Stimulated activated CD4-positive, alpha-beta T cell treated with anti-CD3 and anti-CD28 coated beads, TNF-alpha, amount 100 ng/mL, for 24 hours (primary cell): ENCODE results near the gene EXD3.
"Not testable (repeated sequence)": the region's sequence is repeated elsewhere in the genome, so short reads cannot be mapped to it uniquely, and the experiment has no call there.

Source experiments
- DNase-seq, 3 experiments: peaks; one replicate each; pipeline ENCODE4 v3.0.0-alpha.2; 2020; ENCODE audit warnings: low read depth in 3 of 3

Gene EXD3

DNA sequence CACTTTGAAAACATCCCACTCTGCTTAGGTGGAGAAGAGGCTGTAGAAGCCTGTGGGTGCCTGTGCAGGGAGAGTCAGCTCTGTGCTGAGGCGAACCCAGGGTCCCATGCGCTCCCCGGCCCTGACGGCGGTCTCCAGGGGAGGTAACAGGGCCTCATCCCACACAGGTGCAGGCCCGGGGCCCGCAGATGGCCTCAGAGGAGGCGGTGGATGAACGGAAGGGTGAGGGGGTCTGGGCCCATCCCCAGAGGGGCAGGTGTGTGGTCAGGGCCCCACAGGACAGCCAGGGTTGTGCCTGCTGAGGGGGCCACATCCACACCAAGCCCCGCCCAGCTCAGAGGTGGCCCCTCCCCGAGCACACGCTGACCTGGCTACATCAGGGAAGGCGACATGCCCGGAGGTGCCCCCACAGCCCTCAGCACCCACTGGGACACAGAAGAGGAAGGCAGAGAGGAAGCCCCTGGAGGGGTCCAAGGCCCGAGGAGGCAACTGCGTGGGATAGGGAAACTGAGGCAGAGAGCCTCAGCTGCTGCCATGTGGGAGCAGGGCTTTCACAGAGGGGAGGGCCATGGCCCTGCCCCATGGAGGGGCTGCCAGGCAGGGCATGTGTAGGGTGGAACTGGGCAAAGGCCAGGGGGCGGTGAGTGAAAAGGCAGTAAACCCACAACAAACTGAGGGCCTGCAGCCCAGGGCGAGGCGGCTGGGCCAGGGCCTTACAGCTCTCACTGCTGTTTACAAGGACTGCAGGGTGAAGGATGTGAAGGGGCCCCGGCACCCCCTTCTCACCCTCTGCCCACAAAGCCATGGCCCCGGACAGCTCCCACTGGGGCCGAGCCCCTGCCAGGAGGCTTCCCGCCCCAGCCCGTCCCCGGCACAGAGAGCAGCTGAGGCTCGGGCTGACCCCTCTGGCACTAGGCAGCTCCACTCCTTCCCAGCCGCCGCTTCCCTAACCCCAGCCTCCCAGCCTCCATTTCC is 29.5 kb downstream of the EXD3 start:
- DNase-seq, result no peak

DNA sequence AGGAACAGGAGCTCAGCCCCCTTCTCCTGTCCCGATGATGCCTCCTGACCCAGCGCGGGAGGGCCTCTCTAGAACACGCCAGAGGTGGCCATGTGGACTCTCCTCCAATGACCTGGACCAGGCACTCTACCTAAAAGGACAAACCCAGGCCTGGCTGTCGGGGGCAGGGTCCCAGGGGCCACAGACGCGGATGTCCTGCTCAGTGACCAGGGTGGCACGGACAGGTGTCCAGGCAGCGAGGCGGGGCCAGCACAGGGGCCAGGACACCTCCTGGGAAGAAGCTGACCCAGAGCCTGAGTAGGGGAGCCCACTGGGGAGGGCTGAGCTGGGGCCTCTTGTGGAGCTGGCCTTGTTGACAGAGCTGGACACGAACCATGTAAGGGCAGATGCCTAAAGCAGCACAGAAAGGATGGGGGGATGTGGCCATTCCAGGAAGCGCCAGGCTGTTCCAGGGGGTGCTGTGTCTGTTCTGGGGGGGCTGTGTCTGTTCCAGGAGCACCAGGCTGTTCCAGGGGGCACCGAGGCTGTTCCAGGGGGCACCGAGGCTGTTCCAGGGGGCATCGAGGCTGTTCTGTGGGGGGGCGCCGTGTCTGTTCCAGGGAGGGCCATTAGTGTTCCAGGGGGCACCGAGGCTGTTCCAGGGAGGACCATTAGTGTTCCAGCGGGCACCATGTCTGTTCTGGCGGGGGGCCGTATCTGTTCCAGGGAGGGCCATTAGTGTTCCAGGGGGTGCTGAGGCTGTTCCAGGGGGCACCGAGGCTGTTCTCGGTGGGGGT is 30.5 kb downstream of the EXD3 start:
- no peak for DNase-seq

DNA sequence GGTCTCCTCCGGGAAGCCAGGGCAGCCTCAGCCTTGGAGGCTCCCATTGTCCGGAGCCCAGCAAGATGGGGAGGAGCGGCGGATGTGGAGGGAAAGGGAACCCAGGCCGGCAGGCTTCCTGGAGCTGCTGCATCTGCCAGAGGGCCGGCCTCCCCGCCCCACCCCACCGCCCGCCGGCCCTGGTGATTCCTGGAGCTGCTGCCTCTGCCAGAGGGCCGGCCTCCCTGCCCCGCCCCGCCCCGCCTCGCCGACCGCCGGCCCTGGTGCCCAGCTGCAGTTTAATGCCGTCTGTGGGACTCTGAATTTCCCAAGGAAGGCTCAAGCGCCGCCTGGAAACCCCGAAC is 31.6 kb downstream of the EXD3 start:
- no peak for DNase-seq

DNA sequence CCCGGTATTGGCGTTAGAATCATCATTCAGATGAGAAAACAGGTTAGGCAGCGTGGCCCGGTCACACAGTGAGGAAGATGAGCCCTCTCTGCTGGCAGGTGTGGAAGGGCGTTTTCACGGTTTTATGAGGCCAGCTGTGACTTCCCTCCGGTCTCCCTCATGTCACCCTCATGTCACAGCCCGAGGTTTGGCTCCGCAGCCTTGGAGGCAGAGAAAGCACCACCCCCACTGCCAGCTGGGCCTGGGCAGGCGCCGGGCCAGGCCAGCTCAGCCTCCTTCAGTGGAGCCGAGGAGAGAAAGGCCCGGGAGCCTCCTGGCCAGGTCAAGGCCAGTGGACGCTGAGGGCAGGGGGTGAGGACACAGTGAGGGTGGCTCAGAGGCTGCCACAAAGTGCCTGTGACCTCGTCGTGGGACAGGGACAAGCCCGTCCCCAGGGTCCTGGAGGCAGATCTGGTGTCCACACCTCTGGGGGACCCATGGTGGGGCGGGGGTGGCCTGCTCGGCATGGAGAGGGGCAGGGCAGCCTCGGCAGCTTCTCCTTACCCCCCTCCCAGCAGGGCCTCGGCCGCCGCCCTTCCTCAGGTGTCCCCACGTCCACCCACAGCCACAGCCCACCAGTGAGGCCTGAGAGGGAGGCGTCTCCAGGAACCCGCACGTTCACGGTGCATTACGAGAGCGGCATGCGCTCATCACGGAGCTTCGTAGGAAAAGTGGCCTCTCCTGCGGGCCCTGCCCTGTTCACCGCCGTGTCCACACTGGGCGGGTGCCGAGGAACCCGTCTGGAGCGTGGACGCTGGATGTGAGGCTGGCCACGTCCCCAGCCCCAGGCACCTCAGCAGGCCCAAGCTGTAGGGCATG is 32.2 kb downstream of the EXD3 start:
- no peak for DNase-seq

DNA sequence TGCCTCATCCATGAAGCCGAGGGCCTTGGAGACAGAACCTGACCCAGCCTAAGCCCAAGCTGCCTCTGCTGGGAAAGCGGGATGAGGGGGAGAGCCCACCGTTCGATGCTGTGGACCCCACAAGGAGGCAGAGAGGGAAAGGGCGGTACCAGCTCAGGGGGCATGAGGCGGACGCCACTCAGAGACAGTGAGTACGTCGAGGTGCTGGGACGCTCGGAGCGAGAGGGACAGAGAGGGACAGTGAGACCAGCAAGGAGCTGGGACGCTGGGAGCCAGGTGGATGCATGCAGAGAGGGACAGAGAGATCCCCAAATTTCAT is 33.6 kb downstream of the EXD3 start:
- DNase-seq, result no peak

DNA sequence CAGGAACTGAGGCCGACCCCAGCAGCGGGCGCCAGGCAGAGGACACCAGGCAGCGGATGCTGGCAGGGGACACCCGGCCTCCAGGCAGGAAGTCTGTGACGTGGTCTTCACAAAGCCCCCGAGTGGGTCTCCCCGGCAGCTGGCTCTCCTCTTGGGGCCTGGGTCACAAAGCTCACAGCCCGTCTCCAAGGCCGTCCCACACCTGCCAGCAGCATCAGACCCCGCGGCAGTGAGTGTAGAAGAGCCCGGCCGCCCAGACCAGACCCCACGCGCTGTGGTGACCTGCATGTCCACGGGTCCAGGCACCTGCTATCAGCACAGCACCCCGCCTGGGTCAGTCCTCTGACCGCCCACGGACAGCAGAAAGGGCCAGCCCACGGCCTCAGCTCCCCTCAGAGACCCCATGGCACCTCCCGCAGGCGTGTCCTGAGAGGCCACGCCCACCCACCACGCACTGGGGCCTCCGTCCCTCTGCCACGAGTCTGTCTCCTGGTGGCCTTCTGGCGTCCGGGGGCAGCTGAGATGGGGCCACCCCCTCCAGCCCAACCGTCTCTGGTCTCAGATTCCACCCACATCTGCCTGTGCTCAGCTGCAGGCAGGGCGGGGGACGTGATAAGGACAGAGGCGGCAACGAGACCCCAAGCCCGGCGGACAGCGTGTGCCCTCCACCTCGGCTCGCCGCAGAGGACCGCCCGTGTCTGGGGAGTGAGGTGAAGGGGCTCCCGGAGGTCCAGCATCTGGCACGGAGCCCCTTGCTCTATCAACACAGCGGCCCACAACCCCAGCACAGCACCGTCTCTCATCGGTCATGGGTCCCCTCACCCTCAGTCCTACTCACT is 34.2 kb downstream of the EXD3 start:
- no peak for DNase-seq

DNA sequence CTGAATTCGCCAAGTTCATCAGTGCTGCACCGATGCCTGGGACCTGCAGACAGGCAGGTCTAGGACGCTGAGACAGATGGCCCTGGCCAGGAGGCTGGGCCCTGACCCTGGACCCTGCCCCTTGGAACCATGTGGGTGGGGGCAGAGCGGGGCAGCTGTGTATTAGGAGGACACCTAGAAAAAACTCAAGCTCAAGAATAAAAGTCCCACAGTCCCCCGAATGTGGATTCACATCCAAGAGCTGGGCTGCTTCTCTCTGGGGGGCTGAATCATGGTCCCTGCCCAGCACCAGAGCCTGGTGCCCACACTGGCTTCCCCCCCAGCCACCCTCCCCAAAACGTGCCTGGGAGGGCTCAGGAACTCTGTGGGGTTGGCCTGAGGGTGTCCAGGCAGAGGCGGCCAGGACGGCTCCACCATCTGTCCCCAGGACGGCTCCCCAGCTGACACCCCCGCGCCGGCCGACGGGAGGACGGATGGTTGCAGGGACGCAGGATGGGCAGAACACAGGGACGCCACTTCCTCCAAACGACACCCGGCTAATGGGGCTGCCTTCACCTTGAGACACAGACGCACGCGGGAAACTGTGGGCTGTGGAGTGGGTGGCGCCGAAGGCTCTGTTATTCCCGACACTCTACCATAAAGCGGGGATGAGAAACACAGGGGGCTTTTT is 34.9 kb downstream of the EXD3 start:
- DNase-seq, result no peak

DNA sequence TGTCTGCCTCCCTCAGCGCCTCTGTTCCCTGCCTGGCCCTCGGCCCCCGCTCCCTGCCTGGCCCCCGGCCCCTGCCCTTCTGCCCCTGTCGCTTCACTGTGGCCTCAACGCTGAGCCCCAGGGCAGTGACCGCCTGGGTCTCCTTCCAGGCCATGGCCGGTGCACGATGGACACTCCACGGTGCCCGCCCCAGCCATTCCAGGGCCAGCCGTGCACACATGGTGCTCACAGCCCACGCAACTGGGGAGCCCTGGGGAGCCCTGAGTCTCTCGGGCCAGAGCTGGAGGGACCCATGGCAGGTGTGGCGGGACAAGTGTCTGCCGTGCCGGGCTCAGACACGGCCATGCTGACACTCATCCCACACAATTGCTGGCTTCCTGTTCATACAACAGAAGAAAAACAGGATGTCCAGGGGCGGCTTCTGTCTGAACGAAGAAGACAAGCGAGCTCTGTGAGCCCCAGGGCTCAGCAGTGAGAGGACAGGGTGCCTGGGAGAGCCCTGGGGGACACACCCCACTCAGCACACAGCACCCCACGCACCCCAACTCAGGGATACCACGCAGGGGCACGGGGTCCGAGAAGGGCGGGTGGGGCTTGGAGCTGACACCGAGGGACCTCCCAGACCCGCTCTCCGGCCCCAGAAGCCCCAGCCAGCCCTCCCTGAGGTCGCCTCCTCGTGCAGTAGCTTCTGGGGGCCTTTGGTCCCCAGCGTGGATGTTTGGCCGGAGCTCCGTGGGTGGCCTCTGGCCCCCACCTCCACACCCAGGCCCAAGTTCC is 35.7 kb downstream of the EXD3 start:
- DNase-seq, result peak in 1 of 3 experiments; percentile 16

DNA sequence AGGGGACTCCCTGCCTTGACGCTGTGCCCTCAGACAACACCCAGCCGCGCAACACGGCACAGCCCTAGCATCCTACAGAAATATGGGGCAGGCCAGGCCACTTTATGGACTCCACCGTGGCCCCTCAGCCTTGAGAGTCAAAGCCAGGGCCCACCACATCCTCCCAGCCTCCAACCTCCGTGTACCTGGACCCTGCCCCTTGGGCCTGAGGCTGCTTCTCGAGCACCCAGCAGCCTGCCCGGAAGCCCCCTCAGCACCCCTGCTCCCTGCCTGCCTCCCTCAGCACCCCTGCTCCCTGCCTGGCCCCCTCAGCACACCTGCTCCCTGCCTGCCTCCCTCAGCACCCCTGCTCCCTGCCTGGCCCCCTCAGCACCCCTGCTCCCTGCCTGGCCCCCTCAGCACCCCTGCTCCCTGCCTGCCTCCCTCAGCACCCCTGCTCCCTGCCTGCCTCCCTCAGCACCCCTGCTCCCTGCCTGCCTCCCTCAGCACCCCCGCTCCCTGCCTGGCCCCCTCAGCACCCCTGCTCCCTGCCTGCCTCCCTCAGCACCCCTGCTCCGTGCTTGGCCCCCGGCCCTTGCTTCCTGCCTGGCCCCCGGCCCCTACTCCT is 36.4 kb downstream of the EXD3 start:
- DNase-seq, result not testable (repeated sequence)

DNA sequence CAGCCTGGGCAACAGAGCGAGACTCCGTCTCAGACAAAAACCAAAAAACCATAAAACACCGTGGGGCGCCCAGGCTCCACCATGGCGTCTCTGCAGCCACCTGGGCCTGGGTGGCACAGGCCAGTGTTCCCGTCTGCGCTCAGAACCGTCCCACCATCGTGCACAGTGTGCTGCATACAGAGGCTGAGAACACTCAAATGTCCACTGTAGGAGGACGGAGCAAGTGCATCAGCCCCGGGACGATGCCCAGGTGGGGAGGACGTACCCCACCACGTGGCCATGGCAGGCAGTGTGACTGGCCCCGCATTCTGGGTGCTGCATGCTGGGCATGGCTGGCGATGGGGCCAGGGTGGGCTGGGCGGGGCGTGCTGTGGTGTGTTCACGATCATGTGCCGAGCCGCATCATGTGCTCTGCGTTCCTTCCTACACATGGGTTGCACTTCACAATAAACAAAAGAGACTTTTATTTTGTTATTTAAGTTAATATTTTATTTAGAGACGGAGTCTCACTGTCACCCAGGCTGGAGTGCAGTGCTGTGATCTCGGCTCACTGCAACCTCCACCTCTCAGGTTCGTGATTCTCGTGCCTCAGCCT is 37.8 kb downstream of the EXD3 start:
- no peak for DNase-seq

DNA sequence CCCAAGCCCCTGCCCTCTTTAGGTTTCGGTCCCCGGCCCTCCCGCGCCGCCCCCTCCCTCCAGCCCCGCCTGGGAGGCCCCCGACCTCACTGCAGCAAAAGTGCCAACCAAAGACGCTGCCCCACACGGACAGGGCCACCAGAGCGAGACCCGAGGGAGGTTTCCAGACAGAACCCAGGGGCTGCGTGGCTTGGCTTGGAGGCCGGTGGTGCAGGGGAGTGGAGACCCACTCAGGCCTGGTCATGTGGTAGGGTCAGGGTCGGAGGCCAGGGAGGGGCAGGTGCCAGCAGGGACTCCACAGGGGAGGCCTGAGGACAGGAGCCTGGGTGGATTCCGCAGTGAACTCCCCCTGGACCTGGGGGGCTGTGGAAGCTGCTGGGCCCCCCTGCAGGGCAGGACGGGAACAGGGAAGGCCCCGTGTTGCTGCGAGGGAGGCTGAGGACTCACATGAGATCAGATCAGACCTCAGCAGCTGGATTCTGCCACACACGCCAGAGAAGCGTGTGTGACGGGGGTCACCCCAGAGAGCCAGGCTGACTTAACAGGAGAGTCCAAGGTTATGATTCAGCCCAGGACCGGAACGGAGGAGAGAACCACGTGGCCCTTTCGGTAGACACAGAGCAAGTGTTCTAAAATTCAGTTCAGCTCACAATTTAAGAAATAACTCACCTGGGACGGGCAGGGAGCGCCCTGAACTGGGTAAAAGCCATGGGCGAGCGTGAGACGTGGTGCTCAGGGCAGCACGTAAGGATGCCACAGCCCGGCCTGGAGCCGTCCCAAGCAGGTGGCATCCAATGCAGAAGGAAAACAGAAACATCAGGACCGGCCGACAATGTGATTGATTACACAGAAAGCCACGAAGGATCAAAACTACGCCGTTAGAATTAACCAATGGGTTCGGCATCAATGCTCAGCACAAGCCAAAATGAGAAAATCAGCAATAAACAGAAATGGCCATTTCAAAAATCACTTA is 38.9 kb downstream of the EXD3 start:
- DNase-seq, result no peak

DNA sequence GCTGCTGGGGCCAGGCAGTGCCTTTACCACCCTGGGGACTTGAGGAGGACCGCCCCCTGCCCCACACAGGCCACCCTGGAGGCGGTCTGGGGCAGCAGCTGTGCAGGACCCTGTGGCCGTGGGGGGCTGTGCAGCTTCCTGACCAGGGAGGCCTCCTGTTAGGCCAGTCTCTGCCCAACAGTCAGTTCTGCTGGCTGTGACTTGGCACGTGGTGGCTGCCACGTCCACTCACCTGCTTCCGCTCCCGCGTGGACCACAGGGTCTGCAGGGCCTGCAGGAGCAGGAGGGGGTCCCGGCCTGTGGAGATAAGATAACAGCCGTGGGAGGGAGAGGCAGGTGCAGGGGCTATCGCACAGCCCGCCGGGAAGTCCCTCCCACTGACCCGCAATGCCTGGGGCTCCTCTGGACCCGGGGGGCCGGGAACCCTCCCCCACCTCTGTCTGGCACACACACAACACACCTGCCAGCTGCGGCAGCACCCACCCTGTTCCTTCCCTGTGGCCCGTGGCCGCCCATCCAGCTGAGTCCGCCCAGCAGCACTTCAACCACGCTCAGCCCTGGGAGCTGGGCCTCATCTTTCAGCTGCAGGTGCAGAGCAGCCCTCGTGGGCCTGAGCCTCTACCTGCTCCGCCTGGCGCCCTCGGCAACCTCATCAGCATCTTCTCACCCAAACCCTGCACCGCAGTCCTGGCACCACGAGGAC is 39.7 kb downstream of the EXD3 start:
- DNase-seq, result no peak

DNA sequence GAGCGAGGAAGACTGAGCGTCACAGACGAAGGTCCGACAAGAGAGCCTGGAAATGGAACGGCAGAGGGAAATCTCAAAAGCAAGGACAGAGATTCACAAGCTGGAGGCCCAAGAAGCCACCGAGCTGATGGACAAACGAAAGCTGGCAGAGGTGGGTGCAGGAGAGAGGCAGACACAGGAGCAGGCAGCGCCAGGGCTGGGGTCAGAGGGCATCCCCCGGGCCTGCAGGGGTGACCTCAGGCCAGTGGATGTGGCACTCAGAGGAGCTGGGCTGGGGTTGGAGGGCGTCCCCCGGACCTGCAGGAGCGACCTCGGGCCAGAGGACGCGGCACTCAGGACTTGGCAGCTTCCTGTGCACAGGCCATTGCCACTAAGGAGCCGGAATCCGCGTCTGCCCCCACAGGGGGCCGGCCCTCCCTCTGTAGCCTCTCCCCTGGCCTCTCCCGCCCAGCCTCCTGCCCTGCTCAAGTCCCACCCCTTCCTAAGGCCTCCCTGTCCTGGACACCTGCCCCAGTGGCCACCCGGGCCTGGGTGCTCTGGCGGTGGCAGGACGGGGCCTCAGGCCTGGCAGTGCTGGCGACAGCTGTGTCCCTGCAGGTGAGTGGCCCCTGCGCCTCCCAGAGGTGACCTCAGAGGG is 40.4 kb downstream of the EXD3 start:
- DNase-seq, result no peak

DNA sequence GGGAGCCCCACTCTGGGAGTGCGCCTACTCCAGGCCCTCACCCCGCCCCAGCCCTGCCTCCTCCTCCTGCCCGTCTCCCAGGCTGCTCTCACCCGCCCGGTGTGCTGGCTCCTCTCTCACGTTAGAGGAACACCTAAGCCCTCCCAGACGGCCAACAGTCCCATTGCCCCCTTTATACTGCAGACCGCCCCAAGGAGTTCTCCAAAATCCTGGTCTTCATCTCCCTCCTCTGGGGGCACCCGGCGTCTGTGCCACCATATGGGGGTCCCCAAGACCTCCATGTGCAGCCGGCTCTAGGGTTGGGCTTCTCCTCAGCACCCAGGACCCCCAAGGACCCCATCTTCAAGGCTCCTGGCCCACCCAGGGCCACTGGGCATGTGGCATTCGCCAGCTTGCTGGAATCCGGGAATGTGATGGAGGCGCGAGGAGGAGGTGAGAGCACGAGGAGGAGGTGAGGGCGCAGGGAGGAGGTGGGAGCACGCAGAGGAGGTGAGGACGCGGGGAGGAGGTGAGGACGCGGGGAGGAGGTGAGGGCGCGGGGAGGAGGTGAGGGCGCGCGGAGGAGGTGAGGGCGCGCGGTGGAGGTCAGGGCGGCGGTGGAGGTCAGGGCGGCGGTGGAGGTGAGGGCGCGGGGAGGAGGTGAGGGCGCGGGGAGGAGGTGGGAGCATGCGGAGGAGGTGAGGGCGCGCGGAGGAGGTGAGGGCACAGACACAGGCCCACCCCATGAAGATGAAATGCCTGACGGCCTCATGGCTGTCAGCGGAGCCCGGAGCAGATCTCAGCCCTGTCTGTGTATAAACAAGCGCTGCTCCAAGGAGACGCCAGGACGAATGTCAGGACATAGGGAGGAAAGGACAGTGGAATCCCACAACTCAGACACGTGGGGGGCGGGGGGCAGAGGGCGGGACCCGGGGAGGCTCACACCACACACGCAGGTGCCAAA is 41.2 kb downstream of the EXD3 start:
- DNase-seq, result no peak

DNA sequence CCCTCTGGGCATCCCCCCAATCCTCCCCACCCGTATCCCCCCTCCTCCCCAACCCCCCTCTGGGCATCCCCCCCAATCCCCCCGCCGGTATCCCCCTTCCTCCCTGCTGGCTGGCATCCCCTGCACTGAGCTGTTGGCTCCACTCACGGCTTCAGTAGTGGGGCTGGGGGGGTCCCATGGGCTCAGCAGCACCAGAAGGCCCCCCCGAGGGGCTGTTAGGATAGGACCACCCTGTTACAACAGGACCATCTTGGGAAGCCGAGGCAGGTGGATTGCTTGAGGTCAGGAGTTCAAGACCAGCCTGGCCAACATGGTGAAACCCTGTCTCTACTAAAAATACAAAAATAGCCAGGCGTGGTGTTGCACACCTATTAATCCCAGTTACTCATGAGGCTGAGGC is 42.4 kb downstream of the EXD3 start:
- DNase-seq, result no peak

DNA sequence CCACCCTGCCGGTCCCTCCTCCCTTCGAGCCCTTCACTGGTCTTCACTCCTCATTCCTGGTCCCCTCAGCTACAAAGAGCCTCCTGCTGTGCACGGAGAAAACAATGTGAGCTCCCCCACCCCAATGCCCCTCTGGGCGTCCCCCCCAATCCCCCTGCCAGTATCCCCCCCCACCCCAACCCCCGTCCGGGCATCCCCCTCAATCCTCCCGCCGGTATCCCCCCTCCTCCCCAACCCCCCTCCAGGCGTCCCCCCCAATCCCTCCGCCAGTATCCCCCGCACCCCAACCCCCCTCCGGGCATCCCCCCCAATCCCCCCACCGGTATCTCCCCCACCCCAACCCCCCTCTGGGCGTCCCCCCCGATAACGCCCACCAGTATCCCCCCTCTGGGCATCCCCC is 42.8 kb downstream of the EXD3 start:
- no peak for DNase-seq
